SW480 (cell line): ENCODE results near the gene CLN6.
A peak's percentile ranks its signal among the peaks of the same experiment; 100 is the strongest.
"Not testable (repeated sequence)": the region's sequence is repeated elsewhere in the genome, so short reads cannot be mapped to it uniquely, and the experiment has no call there.

Experiments
- DNase-seq: peaks from one replicate; pipeline ENCODE4 v3.0.0-alpha.2; 2016; ENCODE audit warnings: low spot score

Gene CLN6

DNA sequence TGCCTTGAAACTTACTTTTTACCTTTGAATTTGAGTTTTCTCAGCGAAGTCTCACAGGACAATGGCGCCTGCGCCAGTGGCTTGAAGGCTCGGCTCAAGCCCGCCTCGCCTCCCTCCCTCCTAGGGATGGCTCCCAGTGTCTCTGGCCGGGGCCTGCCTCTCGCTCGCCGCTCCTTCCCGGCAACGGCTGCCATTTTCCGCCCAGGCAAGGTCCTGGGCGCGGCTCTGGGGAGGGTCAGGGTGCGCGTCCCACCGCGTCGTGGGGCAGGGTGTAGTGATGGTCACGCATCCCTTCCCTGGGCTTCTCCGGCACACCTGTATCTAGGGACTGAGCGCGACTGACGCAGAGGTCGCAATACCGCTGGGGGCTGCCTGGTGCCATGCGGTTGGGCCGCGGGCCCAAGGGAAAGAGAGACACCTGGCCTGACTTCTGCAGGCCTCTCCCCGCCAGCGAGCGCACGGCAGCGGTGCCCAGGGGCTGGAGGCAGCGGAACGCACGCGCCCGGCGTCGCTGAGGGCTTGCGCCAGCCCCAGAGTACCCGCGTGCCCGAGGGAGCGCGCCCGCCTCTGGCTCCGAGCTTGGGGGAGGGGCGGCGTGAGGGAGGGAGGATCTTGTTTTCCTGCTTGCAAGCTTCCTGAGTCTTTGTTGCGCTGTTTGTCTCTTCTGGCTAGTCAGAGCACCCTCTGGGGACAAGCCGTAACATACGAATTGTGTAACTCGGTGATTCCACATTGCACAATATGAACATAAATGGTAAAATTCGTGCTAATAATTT lies 27.3 kb upstream of the CLN6 start:
- DNase-seq: peak; percentile 90

DNA sequence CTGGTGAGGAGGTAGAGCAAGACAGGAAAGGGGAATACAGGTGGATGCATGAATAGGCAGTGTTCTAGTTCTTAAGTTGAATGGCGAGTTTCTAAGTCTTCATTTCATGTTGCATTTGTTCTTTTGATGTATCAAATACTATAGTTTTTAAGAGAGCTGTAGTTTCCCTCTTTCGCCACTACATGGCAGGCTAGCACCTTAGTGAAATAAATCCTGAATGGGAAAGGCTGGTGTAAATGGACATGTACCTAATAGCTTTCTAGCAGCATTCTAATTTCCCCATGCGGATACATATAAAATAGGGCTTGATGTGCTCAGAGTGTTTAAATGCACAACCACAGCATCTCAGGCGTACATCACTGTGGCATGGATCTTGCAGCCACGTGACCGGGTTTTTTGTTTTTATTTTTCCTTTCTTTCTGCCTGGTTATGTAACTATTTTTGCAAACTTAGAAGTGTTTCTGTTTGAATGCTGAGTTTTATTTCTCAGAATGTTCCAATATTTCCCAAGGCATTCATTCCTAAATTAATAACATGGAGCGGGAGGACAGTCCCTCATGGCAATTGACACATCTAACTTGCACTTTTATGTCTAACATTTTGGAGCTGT lies 23.5 kb upstream of the CLN6 start:
- peak; percentile 92 for DNase-seq

DNA sequence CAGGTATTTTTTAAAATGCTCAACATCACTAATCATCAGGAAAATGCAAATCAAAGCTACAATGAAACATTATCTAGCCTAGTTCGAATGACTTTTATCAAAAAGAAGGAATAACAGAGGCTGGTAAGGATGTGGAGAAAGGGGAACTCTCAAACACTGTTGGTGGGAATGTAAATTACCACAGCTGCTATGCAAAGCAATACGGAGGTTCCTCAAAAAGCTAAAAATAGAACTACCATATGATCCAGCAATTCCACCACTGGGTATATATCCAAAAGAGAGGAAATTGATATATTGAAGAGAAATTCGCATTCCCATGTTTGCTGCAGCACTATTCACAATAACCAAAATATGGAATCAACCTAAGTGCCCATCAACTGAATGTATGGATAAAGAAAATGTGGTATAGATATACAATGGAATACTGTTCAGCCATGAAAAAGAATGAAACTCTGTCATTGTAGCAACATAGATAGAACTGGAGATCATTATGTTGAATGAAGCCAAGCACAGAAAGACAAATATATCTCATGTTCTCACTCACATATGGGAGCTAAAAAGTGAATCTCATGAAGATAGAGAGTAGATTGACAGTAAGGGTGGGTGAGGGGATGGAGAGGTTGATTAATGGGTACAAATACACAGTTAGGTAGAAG lies 19.7 kb upstream of the CLN6 start:
- no peak for DNase-seq

DNA sequence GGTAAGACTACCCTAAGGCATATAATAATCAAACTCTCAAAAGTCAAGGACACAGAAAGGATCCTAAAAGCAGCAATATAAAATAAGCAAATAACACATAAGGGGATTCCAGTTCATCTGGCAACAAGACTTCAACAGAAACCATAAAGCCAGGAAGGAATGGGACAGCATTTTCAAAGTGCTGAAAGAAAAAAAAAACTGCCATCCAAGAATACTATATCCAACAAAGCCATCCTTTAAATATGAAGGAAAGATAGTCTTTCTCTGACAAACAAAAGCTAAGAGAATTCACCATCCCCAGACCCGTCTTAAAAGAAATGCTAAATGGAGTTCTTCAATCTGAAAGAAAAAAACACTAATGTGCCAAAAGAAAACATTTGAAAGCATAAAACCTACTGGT lies 14.7 kb upstream of the CLN6 start:
- DNase-seq: no peak

DNA sequence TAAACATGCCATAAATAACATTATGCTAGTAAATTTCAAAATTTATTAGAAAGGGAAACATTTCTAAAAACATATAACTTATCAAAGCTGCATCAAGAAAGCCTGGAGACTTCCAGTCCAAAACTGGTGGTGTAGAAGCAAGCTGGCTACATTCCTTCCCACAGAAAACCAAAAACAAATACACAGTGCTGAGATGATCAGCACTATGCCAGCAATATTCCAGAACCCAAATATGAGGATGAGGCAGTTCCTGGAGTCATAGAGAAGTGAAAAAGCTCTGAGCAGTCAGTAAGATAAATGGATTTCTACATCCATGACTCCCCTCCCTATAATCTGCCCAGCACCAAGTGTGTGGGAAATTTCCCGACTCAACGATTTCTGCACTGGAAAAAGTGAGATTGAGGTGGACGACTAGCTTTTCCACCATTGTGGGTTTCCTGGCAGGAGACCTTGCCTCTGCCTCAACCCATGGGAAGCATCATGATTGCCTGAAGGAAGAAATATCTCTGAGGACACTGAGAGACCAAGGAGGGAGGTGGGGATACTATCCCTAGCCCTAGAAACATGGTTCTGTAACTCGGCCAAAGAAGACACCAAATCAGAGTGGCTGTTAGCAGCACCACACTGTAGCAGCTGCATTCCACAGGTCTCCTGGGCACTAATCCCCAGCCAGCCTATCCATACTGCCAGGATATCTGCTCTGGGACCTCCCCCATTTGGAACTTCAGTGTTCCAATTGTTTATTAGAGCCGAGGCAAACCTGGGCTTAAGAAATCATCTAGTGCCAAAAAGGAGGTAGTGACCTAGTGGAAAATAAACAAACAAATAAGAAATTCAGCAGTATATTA lies 11.8 kb upstream of the CLN6 start:
- DNase-seq: no peak

DNA sequence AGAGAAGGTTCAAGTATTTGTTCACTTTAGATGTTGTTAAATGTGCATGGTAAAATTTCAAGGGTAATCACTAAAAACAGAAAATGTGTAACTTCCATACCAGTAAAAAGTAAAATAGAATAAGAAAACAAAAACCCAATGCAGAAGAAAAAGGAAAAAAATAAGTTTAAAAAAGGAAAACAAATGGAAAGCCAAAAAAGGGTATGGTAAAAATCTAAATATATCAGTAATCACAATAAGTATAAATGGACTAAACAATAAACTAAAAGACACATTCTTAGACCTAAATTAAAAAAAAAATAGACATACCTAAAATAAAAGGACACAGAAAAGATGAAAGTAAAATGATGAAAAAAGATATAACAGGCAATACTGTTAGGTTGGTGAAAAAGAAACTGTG lies 9.5 kb upstream of the CLN6 start:
- DNase-seq: no peak

DNA sequence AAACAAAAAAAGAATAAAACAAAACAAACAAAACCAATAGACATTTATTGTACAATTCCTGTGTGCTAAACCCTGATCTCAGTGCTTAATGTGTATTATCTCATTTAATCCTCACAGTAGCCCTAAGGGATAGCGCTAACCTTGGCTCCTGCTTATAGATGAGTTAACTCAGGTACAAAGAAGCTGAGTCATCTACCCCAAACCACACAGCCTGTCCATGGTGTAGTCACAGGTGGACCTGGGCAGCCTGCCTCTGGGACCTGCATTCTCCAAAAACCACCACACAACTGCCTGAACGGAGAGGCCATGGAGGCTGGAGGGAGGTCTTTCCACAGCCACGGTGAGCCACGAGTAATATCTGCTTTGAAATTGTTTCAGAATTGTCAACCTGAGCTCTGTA lies 5.5 kb upstream of the CLN6 start:
- DNase-seq: peak; percentile 33

DNA sequence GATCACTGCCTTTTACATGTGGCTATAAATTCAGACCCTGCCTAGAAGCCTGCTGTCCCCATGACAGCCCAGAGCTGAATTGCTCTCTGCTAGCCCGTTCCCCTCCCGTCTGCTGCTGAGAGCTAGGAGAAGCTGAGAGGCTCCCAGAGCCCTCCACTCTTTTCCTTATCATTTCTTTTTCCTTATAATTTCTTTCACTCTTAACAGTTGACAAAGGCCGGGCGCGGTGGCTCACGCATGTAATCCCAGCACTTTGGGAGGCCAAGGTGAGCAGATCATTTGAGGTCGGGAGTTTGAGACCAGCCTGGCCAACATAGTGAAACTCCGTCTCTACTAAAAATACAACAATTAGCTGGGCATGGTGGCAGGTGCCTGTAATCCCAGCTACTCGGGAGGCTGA lies 5.0 kb upstream of the CLN6 start:
- DNase-seq: not testable (repeated sequence)

DNA sequence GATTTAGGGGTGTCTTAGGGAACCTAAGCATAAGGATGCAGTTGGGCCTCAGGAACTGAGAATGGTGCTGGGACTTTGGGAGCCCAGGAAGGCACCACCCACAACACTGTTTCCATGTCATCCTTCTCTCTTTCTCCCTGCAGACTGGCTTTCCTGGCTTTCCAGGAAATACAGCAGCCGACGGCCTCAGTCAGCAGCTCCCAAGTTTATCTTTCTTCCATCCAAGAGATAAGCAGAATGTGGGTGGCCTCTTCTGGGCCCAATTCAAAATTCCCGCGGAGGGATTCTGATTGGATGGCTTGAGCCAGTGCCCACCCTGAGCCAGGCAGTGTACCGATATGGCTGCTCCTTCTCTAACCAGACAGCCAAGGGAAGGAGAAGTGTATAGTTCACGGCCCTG lies 4.5 kb upstream of the CLN6 start:
- no peak for DNase-seq

DNA sequence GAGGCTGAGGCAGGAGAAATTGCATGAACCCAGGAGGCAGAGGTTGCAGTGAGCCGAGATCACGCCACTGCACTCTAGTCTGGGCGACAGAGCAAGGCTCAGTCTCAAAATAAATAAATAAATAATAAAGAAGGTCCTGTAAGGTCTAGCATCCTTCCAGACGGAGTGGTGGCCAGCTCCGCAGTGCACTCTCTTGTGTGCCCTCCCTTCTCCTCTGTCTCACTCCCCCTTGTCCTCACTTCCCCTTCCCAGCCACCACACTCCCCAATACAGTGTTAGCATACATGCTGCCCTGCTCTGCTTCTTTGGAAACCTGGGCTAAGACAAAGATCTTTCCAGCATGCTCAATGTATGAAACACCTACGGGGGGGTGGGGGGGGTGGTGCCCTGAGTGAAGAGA lies 3.4 kb upstream of the CLN6 start:
- no peak for DNase-seq

DNA sequence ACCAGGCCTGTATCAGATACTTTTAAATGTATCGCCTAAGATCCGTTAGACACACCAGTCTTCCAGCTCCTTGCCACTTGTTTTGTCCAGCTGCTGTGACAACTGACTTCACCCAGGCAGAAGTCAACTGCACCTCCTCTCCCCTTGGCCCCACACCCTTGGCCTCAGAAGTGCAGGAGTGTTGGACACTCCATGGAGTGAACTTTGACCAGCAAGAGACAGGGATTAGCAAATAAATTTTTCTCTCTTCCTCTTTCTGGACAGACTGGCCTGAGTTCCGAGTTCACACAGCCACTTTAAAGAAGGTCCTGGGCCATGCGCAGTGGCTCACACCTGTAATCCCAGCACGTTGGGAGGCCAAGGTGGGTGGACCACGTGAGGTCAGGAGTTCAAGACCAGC lies 2.9 kb upstream of the CLN6 start:
- DNase-seq: no peak

DNA sequence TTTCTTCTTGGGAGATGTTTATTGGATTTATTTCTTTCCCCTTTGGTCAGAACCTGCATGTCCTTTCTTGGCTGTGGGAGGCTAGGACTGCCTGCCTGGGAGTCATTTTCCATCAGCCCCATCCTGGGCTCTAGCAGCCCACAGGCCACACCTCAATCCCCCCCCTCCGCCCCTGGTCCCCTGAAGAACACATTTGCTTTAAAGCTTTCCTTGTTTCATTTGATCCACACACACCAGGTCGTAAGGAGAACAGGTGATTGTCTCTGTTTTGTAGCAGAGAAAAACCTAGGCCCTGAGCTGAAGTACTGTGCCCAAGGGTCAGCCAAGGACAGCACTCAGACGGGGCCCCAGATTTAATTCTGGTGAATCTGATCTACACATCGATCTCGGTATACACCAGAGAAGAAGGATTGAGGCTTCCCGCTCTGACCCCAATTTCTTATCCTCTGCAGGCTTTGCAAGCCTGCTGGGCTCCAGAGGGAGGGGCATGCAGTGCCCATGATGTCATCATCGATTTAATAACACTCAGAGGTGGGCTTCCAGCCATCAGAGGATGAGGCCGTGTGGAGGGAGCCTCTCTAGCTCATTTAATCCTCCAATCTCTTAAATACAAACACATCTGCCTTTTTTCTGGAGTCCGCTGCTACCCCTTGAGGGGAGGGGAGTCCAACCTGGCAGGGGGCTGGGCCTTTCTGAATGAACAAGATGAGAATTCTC lies 1.7 kb upstream of the CLN6 start:
- DNase-seq: no peak

DNA sequence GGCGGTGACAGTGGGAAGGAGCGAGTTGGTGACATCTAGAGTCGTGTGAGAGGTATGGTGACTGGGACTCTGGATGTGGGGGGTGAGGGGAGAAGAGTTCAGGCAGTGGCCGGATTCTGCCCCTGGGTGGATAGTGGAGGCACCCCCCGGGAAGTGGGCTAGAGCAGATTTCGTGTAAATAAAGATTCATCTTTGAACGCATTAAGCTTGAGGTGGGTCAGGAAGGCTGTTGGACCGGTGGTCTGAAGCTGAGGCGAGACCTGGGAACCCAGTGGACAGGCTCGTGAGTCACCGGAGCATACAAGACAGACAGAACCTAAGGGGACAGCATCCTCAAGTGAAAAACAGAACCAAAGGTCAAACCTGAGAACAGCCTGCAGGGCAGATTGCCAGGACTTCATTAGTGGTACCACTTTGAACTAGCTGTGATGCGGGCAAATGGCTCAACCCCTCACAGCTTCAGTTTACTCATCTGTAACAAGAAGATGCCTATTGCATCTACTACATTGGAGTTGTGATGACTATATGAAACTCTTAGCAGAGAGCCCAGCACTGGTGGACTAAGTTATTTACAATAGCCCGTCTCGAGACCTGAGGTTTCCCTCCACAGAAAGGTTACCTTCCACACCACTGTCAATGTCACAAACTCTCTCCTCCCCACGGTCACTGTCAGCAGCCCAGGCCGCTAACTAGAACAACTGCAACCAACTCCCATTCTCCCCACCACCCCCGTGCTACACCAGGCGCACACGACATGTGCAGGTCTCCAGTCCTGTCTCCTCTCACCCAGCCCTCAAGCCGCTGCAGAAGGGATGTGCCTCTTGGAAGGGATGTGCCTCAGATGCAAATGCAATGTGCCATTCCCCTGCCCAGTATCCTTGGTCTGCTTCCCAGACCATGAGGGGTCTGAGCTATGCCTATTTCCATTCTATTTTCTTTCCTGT lies 901 bp upstream of the CLN6 start:
- DNase-seq: no peak

DNA sequence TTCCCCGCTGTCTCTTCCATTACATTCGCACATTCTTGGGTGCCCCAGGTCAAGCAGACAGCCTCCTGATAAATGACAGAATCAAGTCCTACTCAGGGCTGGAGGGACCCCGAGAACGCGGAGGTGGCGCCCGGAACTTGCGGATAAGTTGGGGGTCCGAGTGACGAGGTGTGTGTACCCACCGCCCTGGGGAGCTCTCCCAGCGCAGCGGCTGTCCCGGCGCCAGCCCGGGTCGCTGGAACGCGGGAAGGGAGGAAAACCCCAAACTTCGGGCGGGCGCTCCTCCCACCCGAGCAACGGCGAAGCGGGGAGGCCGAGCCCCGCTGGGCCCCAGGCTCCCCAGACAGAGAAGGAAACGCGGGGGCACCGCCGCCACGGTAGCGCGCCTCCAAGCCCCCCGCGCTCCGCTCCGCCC lies 550 bp downstream of the CLN6 start:
- peak; percentile 21 for DNase-seq

DNA sequence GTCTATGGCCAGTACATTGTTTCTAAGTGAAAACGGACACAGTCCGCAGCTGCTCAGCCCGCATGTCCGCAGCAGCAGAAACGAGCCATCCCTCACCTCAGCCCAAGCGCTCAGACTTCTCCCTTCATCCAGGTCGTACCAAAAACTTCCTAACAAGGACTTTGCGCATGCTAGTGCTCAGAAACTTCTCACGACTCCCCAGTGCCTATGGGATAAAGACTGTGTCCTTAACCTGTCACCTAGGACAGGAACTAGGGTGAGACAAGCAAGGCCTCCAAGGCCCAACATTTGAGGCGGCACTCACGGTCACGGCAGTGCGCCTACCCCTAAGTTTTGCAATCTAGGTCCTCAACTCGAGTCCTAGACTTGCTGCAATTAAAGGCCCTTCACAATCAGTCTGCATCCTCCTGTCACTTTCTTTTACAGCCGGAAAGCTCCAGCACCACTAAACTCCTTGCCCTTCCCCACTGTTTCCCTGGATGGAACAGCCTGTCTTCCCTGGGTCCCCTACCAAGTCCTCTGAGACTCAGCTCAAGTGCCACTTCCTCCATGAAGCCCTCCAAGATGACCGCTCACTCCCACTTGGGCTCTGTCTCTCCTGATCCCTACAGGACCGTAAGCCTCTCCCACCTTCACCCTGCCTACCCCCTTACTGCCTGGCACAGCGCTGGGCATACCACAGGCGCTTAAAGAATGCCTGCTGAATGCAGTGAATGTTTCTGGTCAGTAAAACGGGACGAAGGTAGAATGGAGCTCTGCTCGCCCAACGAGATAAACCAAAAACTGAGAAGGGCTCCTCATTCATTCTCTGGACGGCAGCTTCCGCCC lies 1.2 kb downstream of the CLN6 start:
- DNase-seq: peak; percentile 17

DNA sequence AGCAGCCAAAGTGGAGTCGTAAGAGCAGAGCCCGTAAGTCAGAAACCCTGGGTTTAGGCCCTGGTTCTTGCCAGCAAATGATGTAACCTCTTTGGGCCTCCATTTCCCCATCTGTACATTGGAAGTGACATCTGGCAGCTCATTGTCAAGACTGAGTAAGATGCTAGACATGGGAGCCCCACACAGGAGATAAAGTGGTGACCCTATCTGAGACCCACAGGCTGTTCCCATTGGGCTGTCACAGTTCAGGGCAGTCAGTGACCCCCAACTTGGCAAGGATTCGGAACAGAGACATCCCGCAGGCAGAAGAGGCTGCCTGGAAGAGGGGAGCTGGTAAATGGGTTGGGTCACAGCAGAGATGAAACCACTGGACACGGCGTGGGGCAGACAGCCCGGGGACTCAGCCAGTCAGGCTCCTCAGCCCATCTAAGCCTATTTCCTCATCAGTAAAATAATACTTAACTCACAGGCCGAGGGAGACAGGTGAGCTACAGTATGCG lies 1.8 kb downstream of the CLN6 start:
- DNase-seq: no peak

DNA sequence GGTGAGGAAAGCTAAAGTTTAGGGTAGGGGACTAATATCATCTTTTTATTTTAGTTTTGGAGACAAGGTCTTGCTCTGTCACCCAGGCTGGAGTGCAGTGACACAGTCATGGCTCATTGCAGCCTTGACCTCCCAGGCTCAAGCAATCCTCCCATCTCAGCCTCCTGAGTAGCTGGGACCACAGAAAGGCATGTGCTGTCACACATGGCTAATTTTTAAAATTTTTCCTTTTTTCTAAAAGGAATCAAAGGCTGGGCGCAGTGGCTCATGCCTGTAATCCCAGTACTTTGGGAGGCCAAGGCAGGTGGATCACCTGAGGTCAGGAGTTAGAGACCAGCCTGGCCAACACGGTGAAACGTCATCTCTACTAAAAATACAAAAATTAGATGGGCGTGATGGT lies 4.1 kb downstream of the CLN6 start:
- not testable (repeated sequence) for DNase-seq

DNA sequence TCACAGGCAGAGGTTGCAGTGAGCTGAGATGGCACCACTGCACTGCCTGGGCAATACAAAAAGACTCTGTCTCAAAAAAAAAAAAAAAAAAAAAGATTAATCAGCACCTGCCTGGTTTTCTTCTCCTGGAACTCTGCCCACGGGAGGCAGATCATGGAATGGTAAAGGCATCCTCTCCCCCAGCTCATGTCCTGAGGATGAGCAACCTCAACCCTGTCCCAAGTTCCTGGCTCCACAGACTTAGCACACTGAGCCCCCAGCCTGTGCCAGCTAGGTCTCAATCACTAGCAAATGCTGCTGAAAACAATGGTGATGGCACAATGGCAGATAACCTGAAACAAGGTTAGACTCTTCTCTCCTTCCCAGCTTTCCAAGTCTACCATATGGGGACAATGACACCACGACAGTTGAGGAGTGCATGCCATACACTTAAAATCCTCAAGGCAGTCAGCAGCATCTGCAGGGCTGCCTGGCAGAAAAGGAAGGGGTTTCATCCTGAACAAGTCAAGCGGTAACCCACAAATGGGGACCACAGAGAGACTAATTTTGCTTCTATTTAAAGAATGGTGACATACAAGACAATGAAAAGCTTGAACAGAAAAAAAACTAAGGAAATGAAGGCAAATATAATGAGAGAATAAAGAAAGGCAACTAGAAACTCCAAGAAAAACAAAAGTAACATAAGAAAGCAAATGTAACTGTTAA lies 4.8 kb downstream of the CLN6 start:
- no peak for DNase-seq

DNA sequence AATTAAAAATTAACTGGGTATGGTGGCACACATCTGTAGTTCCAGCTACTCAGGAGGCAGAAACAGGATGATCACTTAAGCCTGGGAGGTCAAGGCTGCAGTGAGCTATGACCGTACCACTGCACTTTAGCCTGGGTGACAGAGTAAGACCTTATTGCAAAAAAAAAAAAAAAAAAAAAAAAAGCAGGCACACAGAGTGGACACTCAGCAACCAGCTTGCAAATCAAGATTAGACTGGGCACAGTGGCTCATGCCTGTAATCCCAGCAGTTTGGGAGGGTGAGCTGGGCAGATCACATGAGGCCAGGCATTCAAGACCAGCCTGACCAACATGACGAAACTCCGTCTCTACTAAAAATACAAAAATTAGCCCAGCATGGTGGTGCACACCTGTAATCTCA lies 5.4 kb downstream of the CLN6 start:
- DNase-seq: no peak
